ENCODE measurements around the gene KLHDC10.

GRCh38 chr7:130092598-130092997 lies 22.3 kb downstream of the KLHDC10 start:
- no peak for TF ChIP-seq EZH2 (IDR thresholded peaks at IDR 0.05; ENCODE audit: borderline replicate concordance)
- TF ChIP-seq CTCF (IDR thresholded peaks at IDR 0.05; ENCODE audit: poor library complexity): no peak
